ENCODE data around the gene AAMP. TPM values are rescaled to one million over a fixed set of nuclear protein-coding genes. Genes with fewer than 3 reads are reported as not detected.
A peak's percentile ranks its signal among the peaks of the same experiment; 100 is the strongest.

AAMP gene
- total and polyA plus RNA-seq, 2 donors from 2014 or later: 70.1 to 108 TPM

DNA sequence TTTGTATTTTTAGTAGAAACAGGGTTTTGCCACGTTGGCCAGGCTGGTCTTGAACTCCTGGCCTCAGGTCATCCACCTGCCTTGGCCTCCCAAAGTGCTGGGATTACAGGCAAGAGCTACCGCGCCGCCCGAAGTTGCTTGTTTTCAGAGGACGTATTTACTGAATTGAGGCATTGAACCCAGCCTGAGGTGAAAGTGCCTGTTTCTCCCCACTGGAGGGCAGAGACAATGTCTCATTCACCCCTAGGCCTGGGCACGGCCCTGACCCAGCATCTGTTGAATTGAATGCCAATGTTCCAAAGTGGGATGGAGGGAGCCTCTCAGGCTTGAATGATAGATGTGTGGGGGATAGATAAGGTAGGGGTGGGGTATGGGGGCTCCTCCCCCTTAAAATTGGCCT lies 26.9 kb upstream of the AAMP start:
- FAIRE-seq (no peak), DNase-seq (no peak)
- H3K4me1 ChIP-seq (ENCODE audit: control insufficient read depth in 2 of 3, insufficient read depth in 2 of 3, low read depth in 1 of 3, low read length in 3 of 3): peaks cover 0 to 20% (median 13%) of the 10 kb centered on the region in 3 donors
- H3K27me3 ChIP-seq (ENCODE audit: control insufficient read depth, insufficient read depth, low read length): no peaks in the 10 kb centered on the region
- H3K9ac ChIP-seq (ENCODE audit: low read length in 3 of 3): no peak overlapping the region
- no peak overlapping the region for H3K27ac ChIP-seq (ENCODE audit: low read depth in 2 of 2, low read length in 2 of 2)
- TF ChIP-seq, protein P1, sequence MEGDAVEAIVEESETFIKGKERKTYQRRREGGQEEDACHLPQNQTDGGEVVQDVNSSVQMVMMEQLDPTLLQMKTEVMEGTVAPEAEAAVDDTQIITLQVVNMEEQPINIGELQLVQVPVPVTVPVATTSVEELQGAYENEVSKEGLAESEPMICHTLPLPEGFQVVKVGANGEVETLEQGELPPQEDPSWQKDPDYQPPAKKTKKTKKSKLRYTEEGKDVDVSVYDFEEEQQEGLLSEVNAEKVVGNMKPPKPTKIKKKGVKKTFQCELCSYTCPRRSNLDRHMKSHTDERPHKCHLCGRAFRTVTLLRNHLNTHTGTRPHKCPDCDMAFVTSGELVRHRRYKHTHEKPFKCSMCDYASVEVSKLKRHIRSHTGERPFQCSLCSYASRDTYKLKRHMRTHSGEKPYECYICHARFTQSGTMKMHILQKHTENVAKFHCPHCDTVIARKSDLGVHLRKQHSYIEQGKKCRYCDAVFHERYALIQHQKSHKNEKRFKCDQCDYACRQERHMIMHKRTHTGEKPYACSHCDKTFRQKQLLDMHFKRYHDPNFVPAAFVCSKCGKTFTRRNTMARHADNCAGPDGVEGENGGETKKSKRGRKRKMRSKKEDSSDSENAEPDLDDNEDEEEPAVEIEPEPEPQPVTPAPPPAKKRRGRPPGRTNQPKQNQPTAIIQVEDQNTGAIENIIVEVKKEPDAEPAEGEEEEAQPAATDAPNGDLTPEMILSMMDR (IDR thresholded peaks at IDR 0.05; ENCODE audit: borderline replicate concordance, extremely low read depth, insufficient read depth): no peak
- intact Hi-C loops (cut with DNase I): loop anchor here (10.0 kb wide), 1 partner anchor 98 kb away; the partner anchor contains the start of gene CTDSP1
- H3K36me3 ChIP-seq (ENCODE audit: control insufficient read depth in 2 of 3, insufficient read depth in 3 of 3, low read length in 3 of 3): no peaks in the 10 kb centered on the region
- H3K9me3 ChIP-seq (ENCODE audit: control insufficient read depth in 2 of 3, insufficient read depth in 1 of 3, low read length in 3 of 3): no peaks in the 10 kb centered on the region
- no peak overlapping the region for H3K4me3 ChIP-seq (ENCODE audit: low read length in 3 of 3)

DNA sequence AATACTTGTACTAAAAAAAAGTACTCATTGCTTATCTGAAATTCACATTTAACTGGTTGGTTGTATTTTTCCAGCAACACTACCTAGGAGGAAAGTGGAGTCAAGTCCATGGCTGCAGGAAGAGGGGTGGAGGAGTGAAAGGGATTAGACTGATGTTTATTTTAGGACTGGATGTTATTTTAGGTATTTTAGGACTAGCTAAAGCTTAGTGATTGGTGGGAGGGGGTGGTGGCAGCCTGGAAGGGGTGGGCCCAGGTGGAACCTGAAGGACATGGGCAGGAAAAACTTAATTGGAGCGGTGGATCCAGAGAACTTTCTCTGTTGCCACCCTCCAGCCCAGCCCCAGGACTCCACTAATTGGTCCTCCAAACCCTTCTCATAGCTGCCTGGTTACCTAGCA lies 26.3 kb upstream of the AAMP start:
- H3K4me3 ChIP-seq (ENCODE audit: low read length in 3 of 3): no peak overlapping the region

DNA sequence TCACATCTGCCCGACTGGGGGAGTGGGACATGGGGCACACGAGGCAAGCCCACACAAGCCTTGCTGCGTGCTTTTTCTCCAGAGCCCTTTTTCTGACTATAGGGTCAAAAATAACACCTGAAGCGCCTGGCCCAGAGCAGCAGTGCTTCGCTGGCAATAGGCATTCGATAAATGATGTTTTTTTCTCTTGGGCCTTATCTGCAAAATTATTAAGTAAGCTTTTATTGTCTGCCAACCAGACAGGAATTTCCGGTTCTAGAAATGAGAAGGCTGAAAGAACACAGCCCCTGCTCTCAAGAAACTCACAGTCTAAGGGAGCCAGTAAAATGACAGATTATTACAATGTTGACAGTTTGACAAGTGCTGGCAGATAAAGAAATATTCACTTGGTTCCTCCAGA lies 25.1 kb upstream of the AAMP start:
- no peak for FAIRE-seq
- no peaks in the 10 kb centered on the region for H3K36me3 ChIP-seq (ENCODE audit: control insufficient read depth in 2 of 3, insufficient read depth in 3 of 3, low read length in 3 of 3)
- H3K4me3 ChIP-seq (ENCODE audit: low read length in 3 of 3): no peak overlapping the region
- intact Hi-C loops (cut with DNase I): loop anchor here (10.0 kb wide), 1 partner anchor 100 kb away; the partner anchor contains the start of gene CTDSP1
- H3K9me3 ChIP-seq (ENCODE audit: control insufficient read depth in 2 of 3, insufficient read depth in 1 of 3, low read length in 3 of 3): no peaks in the 10 kb centered on the region
- no peaks in the 10 kb centered on the region for H3K27me3 ChIP-seq (ENCODE audit: control insufficient read depth, insufficient read depth, low read length)
- peak overlapping the region in 1 of 3 donors; percentile 29 for H3K9ac ChIP-seq (ENCODE audit: low read length in 3 of 3)
- TF ChIP-seq, protein P1 (IDR thresholded peaks at IDR 0.05; ENCODE audit: borderline replicate concordance, extremely low read depth, insufficient read depth): no peak
- peak overlapping the region; percentile 41 to 77 for H3K27ac ChIP-seq (ENCODE audit: low read depth in 2 of 2, low read length in 2 of 2)
- DNase-seq: peak in 2 of 5 donors; percentile 80 to 85
- peaks cover 3 to 31% (median 29%) of the 10 kb centered on the region in 3 donors for H3K4me1 ChIP-seq (ENCODE audit: control insufficient read depth in 2 of 3, insufficient read depth in 2 of 3, low read depth in 1 of 3, low read length in 3 of 3)

More for the DNA sequence above, 26.3 kb upstream of the AAMP start:
- DNase-seq (no peak), FAIRE-seq (no peak)
- Histone ChIP-seq H3K9me3 (ENCODE audit: control insufficient read depth in 2 of 3, insufficient read depth in 1 of 3, low read length in 3 of 3) (no peaks in the 10 kb centered on the region), H3K9ac (ENCODE audit: low read length in 3 of 3) (no peak overlapping the region), H3K27ac (ENCODE audit: low read depth in 2 of 2, low read length in 2 of 2) (peak overlapping the region in 1 of 2 donors; percentile 22), H3K4me1 (ENCODE audit: control insufficient read depth in 2 of 3, insufficient read depth in 2 of 3, low read depth in 1 of 3, low read length in 3 of 3) (peaks cover 0 to 20% (median 17%) of the 10 kb centered on the region in 3 donors), H3K27me3 (ENCODE audit: control insufficient read depth, insufficient read depth, low read length) (no peaks in the 10 kb centered on the region), H3K36me3 (ENCODE audit: control insufficient read depth in 2 of 3, insufficient read depth in 3 of 3, low read length in 3 of 3) (no peaks in the 10 kb centered on the region)
- TF ChIP-seq, protein P1 (IDR thresholded peaks at IDR 0.05; ENCODE audit: borderline replicate concordance, extremely low read depth, insufficient read depth): no peak
- intact Hi-C loops (cut with DNase I): loop anchor here (10.0 kb wide), 1 partner anchor 99 kb away; the partner anchor contains the start of gene CTDSP1
